ENCODE data around the gene AP2A2.

AP2A2 gene

DNA sequence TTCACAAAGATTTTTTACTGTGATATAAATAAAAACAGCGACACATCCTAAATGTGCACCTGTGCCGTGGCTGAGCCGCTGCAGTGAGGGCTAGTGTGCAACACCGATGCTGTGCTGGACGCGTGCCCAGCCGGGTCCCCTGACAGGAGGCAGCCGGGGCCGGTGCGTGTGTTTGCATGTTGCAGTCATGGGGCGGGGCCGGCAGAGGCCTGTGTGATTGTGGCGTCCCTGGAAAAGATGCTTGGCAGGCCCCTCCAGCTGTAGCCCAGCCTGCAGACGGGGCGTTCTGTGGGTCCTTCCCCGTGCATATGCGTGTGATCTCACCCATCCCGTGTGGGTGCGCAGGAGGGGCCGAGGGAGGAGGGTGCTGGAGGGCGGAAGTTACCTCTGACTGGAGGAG lies 80.3 kb downstream of the AP2A2 start:
- TF ChIP-seq CTCF (conservative IDR thresholded peaks at IDR 0.05; ENCODE audit: low read depth, low read length), result no peak
- no peak overlapping the region for H3K4me3 ChIP-seq (ENCODE audit: low read length)
- DNase-seq (ENCODE audit: low read depth), result no peak

GRCh38 chr11:1006762-1007161 lies 81.1 kb downstream of the AP2A2 start:
- no peak for DNase-seq (ENCODE audit: low read depth)
- H3K4me3 ChIP-seq (ENCODE audit: low read length), result no peak overlapping the region
- TF ChIP-seq CTCF (conservative IDR thresholded peaks at IDR 0.05; ENCODE audit: low read depth, low read length), result no peak

- no peak for TF ChIP-seq CTCF (conservative IDR thresholded peaks at IDR 0.05; ENCODE audit: low read depth, low read length)
These were observed 81.6 kb downstream of the AP2A2 start for GRCh38 chr11:1007279-1007678.

DNA sequence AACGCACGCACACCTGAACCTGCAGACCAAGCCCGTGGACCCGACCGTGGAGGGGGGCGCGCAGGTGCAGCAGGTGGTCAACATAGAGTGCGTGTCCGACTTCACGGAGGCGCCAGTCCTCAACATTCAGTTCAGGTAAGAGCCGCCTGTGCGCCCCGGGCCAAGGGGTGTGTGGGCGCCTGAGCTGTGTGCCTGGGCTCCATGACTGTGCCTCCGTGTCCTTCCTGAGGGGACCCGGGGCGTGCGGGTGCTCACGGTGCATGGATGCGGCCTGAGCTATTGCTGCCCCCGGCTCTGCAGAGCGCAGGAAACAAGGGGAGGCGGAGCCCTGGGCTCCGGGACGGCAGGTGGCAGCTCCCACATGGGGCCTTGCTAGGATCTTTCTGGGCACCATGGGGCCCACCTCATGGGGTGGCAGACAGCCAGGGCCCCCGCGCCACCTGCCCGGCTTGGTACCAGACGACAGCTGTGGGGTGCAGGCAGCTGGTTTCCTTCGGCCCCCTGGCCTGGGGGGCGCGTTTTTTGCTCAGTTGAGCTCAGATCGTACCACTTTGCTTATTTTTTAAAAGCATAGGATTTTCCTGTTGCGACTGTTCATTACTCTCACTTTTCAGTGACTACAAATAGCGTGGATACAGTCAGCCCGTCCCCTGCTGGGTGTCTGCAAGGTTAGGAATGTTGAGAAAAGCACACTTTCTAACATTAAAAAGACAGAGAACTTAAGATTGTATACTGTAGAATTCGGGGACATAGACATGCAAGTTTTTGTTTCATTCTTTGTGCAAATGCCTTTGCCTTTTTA lies 82.5 kb downstream of the AP2A2 start:
- TF ChIP-seq CTCF (conservative IDR thresholded peaks at IDR 0.05; ENCODE audit: low read depth, low read length), result no peak
- no peak for DNase-seq (ENCODE audit: low read depth)
- H3K4me3 ChIP-seq (ENCODE audit: low read length), result no peak overlapping the region

More at GRCh38 chr11:1007279-1007678, 81.6 kb downstream of the AP2A2 start:
- H3K4me3 ChIP-seq (ENCODE audit: low read length), result no peak overlapping the region
- DNase-seq (ENCODE audit: low read depth), result no peak

GRCh38 chr11:1008803-1009145 lies 83.1 kb downstream of the AP2A2 start:
- no peak overlapping the region for H3K4me3 ChIP-seq (ENCODE audit: low read length)
- no peak for TF ChIP-seq CTCF (conservative IDR thresholded peaks at IDR 0.05; ENCODE audit: low read depth, low read length)
- no peak for DNase-seq (ENCODE audit: low read depth)

DNA sequence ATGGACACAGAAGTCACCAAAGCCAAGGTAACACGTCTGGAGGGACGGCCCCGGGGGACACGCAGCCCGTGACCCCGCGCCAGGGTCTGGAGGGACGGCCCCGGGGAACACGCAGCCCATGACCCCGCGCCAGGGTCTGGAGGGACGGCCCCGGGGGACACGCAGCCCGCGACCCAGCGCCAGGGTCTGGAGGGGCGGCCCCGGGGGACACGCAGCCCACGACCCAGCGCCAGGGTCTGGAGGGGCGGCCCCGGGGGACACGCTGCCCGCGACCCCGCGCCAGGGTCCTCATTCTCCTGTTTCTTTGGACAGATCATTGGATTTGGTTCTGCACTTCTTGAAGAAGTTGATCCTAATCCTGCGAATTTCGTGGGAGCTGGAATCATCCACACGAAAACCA lies 83.7 kb downstream of the AP2A2 start:
- TF ChIP-seq CTCF (conservative IDR thresholded peaks at IDR 0.05; ENCODE audit: low read depth, low read length), result no peak
- DNase-seq (ENCODE audit: low read depth), result no peak
- H3K4me3 ChIP-seq (ENCODE audit: low read length), result no peak overlapping the region

- no peak overlapping the region for H3K4me3 ChIP-seq (ENCODE audit: low read length)
- TF ChIP-seq CTCF (conservative IDR thresholded peaks at IDR 0.05; ENCODE audit: low read depth, low read length), result no peak
- no peak for DNase-seq (ENCODE audit: low read depth)
These were observed 84.3 kb downstream of the AP2A2 start for GRCh38 chr11:1009991-1010390.

Measured in retinal pigment epithelial cell (primary cell).